SU-DHL-6 (cell line): ENCODE results near the gene SAV1.

Experiments used
- CTCF ChIP-seq: fragments of 200-600 bp; sonication (generic); IDR thresholded peaks from one replicate; pipeline ENCODE4 v1.5.1; 2017; ENCODE audit warnings: antibody characterized with exemption, mild to moderate bottlenecking, low read length, moderate library complexity; ENCODE audit not compliant: insufficient read depth, poor library complexity, severe bottlenecking
- EZH2phosphoT487 ChIP-seq: fragments of 200-600 bp; sonication (generic), shearing (Covaris generic); conservative IDR thresholded peaks from 2 replicates; pipeline ENCODE4 v1.6.1; 2018; ENCODE audit warnings: mild to moderate bottlenecking, antibody characterized with exemption, low read length, moderate library complexity, mixed read lengths

- TF ChIP-seq CTCF = no peak
- no peak for TF ChIP-seq EZH2phosphoT487
Measured at GRCh38 chr14:50635141-50635540, 33.0 kb downstream of the SAV1 start.
